Right ventricle myocardium inferior (tissue), 1 donor: ENCODE data around the gene ISX. TPM values are rescaled to one million over a fixed set of nuclear protein-coding genes. Genes with fewer than 3 reads are reported as not detected.

Experiments
- ATAC-seq: fragments of 200-7000 bp; cut with Tn5 transposase; one replicate; pipeline ENCODE4 v1.9.1; 2020; ENCODE audit warnings: mild to moderate bottlenecking, moderate library complexity
- DNase-seq: peaks from one replicate; pipeline ENCODE4 v3.0.0; 2021; ENCODE audit errors: missing footprints
- intact Hi-C: fragments of 100-400 bp; cut with DNase I; formaldehyde crosslinking; loops from one replicate; pipeline ENCODE4 v1.11.0; 2022
- total RNA-seq: library from RNA; stranded (reverse); fragmentation: NEBNext Ultra II Directional; extraction: Animal tissue kit (Norgen Biotek cat#: 25700); gene quantifications from one replicate; pipeline ENCODE4 v1.2.1, GENCODE V29; 2021
- donor health status: DM: no; HTN: yes; CAD: no; lungs with severe emphysema.

ISX gene
- total RNA-seq, 1 donor from 2014 or later, result not detected

DNA sequence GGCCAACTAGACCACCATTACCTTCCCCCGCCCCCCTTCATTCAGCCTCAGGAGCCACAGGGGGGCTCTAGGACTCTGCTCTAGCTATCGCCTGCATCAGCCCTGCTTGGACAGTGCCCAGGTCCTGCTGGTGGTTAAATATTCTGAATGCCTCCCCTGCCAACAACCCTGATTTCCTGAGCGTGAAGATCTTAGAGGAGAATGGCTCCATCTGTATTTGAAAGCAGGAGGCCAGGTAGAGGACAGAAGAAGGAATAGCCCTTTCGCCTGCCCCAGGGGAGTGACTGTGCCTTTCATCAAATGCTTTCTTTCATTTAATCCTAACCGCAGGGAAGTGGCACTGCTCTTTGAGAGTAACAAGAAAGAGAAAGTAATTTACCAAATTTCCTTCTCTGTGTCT lies 69.2 kb downstream of the ISX start:
- ATAC-seq (no peak), DNase-seq (no peak)
- intact Hi-C loops, result no loop called here

Other genes starting within 250 kb of the ISX start
- gene HMGXB4, start 191.3 kb downstream of the ISX start, total RNA-seq, result 9.4 TPM
- gene TOM1, start 233.7 kb downstream of the ISX start, total RNA-seq, result 62.5 TPM